ENCODE measurements around the gene RRAS.

Gene RRAS

GRCh38 chr19:49660338-49660961 is 20.5 kb upstream of the RRAS start:
- H3K27me3 ChIP-seq (ENCODE audit: low read depth, low read length): no peaks in the 10 kb centered on the region
- H3K9me3 ChIP-seq (ENCODE audit: control insufficient read depth in 1 of 2, low read length in 2 of 2): no peaks in the 10 kb centered on the region
- H3K27ac ChIP-seq (ENCODE audit: low read length): no peak overlapping the region
- no peak overlapping the region for H3K4me3 ChIP-seq (ENCODE audit: low read depth in 1 of 2, low read length in 2 of 2)
- H3K36me3 ChIP-seq (ENCODE audit: control insufficient read depth in 1 of 2, insufficient read depth in 2 of 2, low read length in 2 of 2): peaks cover 42 to 70% of the 10 kb centered on the region in 2 donors
- H3K4me1 ChIP-seq (ENCODE audit: control insufficient read depth in 1 of 2, insufficient read depth in 2 of 2, low read length in 2 of 2): peaks cover 0 to 11% of the 10 kb centered on the region in 2 donors

- peaks cover 52 to 86% of the 10 kb centered on the region in 2 donors for H3K36me3 ChIP-seq (ENCODE audit: control insufficient read depth in 1 of 2, insufficient read depth in 2 of 2, low read length in 2 of 2)
- peaks cover 0 to 5% of the 10 kb centered on the region in 2 donors for H3K4me1 ChIP-seq (ENCODE audit: control insufficient read depth in 1 of 2, insufficient read depth in 2 of 2, low read length in 2 of 2)
- no peak overlapping the region for H3K4me3 ChIP-seq (ENCODE audit: low read depth in 1 of 2, low read length in 2 of 2)
- H3K27ac ChIP-seq (ENCODE audit: low read length): no peak overlapping the region
- H3K9me3 ChIP-seq (ENCODE audit: control insufficient read depth in 1 of 2, low read length in 2 of 2): no peaks in the 10 kb centered on the region
- H3K27me3 ChIP-seq (ENCODE audit: low read depth, low read length): no peaks in the 10 kb centered on the region
Measured at GRCh38 chr19:49658566-49659442, 18.9 kb upstream of the RRAS start.

- Histone ChIP-seq H3K36me3 (ENCODE audit: control insufficient read depth in 1 of 2, insufficient read depth in 2 of 2, low read length in 2 of 2) (peaks cover 52 to 92% of the 10 kb centered on the region in 2 donors), H3K27me3 (ENCODE audit: low read depth, low read length) (no peaks in the 10 kb centered on the region), H3K4me1 (ENCODE audit: control insufficient read depth in 1 of 2, insufficient read depth in 2 of 2, low read length in 2 of 2) (no peaks in the 10 kb centered on the region), H3K27ac (ENCODE audit: low read length) (no peak overlapping the region), H3K4me3 (ENCODE audit: low read depth in 1 of 2, low read length in 2 of 2) (no peak overlapping the region), H3K9me3 (ENCODE audit: control insufficient read depth in 1 of 2, low read length in 2 of 2) (no peaks in the 10 kb centered on the region)
Measured at GRCh38 chr19:49658139-49658517, 18.2 kb upstream of the RRAS start.

GRCh38 chr19:49657493-49658138 is 17.7 kb upstream of the RRAS start:
- H3K27ac ChIP-seq (ENCODE audit: low read length): no peak overlapping the region
- no peak overlapping the region for H3K4me3 ChIP-seq (ENCODE audit: low read depth in 1 of 2, low read length in 2 of 2)
- H3K4me1 ChIP-seq (ENCODE audit: control insufficient read depth in 1 of 2, insufficient read depth in 2 of 2, low read length in 2 of 2): no peaks in the 10 kb centered on the region
- H3K9me3 ChIP-seq (ENCODE audit: control insufficient read depth in 1 of 2, low read length in 2 of 2): no peaks in the 10 kb centered on the region
- H3K36me3 ChIP-seq (ENCODE audit: control insufficient read depth in 1 of 2, insufficient read depth in 2 of 2, low read length in 2 of 2): peaks cover 52 to 93% of the 10 kb centered on the region in 2 donors
- H3K27me3 ChIP-seq (ENCODE audit: low read depth, low read length): no peaks in the 10 kb centered on the region

- peaks cover 48 to 90% of the 10 kb centered on the region in 2 donors for H3K36me3 ChIP-seq (ENCODE audit: control insufficient read depth in 1 of 2, insufficient read depth in 2 of 2, low read length in 2 of 2)
- H3K4me3 ChIP-seq (ENCODE audit: low read depth in 1 of 2, low read length in 2 of 2): no peak overlapping the region
- H3K27ac ChIP-seq (ENCODE audit: low read length): no peak overlapping the region
- H3K4me1 ChIP-seq (ENCODE audit: control insufficient read depth in 1 of 2, insufficient read depth in 2 of 2, low read length in 2 of 2): no peaks in the 10 kb centered on the region
- no peaks in the 10 kb centered on the region for H3K27me3 ChIP-seq (ENCODE audit: low read depth, low read length)
- H3K9me3 ChIP-seq (ENCODE audit: control insufficient read depth in 1 of 2, low read length in 2 of 2): no peaks in the 10 kb centered on the region
Measured at GRCh38 chr19:49656456-49657109, 16.6 kb upstream of the RRAS start.

GRCh38 chr19:49655570-49656455 is 15.9 kb upstream of the RRAS start:
- no peaks in the 10 kb centered on the region for H3K9me3 ChIP-seq (ENCODE audit: control insufficient read depth in 1 of 2, low read length in 2 of 2)
- no peaks in the 10 kb centered on the region for H3K4me1 ChIP-seq (ENCODE audit: control insufficient read depth in 1 of 2, insufficient read depth in 2 of 2, low read length in 2 of 2)
- H3K27me3 ChIP-seq (ENCODE audit: low read depth, low read length): no peaks in the 10 kb centered on the region
- peaks cover 44 to 89% of the 10 kb centered on the region in 2 donors for H3K36me3 ChIP-seq (ENCODE audit: control insufficient read depth in 1 of 2, insufficient read depth in 2 of 2, low read length in 2 of 2)
- no peak overlapping the region for H3K4me3 ChIP-seq (ENCODE audit: low read depth in 1 of 2, low read length in 2 of 2)
- H3K27ac ChIP-seq (ENCODE audit: low read length): no peak overlapping the region

GRCh38 chr19:49654581-49654980 is 14.6 kb upstream of the RRAS start:
- Histone ChIP-seq H3K4me1 (ENCODE audit: control insufficient read depth in 1 of 2, insufficient read depth in 2 of 2, low read length in 2 of 2) (no peaks in the 10 kb centered on the region), H3K4me3 (ENCODE audit: low read depth in 1 of 2, low read length in 2 of 2) (no peak overlapping the region), H3K36me3 (ENCODE audit: control insufficient read depth in 1 of 2, insufficient read depth in 2 of 2, low read length in 2 of 2) (peaks cover 54 to 90% of the 10 kb centered on the region in 2 donors), H3K27ac (ENCODE audit: low read length) (no peak overlapping the region), H3K27me3 (ENCODE audit: low read depth, low read length) (no peaks in the 10 kb centered on the region), H3K9me3 (ENCODE audit: control insufficient read depth in 1 of 2, low read length in 2 of 2) (no peaks in the 10 kb centered on the region)

GRCh38 chr19:49653466-49653806 is 13.5 kb upstream of the RRAS start:
- Histone ChIP-seq H3K4me1 (ENCODE audit: control insufficient read depth in 1 of 2, insufficient read depth in 2 of 2, low read length in 2 of 2) (no peaks in the 10 kb centered on the region), H3K36me3 (ENCODE audit: control insufficient read depth in 1 of 2, insufficient read depth in 2 of 2, low read length in 2 of 2) (peaks cover 47 to 86% of the 10 kb centered on the region in 2 donors), H3K27ac (ENCODE audit: low read length) (no peak overlapping the region), H3K9me3 (ENCODE audit: control insufficient read depth in 1 of 2, low read length in 2 of 2) (no peaks in the 10 kb centered on the region), H3K27me3 (ENCODE audit: low read depth, low read length) (no peaks in the 10 kb centered on the region), H3K4me3 (ENCODE audit: low read depth in 1 of 2, low read length in 2 of 2) (no peak overlapping the region)

- Histone ChIP-seq H3K36me3 (ENCODE audit: control insufficient read depth in 1 of 2, insufficient read depth in 2 of 2, low read length in 2 of 2) (peaks cover 45 to 79% of the 10 kb centered on the region in 2 donors), H3K27ac (ENCODE audit: low read length) (no peak overlapping the region), H3K9me3 (ENCODE audit: control insufficient read depth in 1 of 2, low read length in 2 of 2) (no peaks in the 10 kb centered on the region), H3K4me3 (ENCODE audit: low read depth in 1 of 2, low read length in 2 of 2) (no peak overlapping the region), H3K4me1 (ENCODE audit: control insufficient read depth in 1 of 2, insufficient read depth in 2 of 2, low read length in 2 of 2) (no peaks in the 10 kb centered on the region), H3K27me3 (ENCODE audit: low read depth, low read length) (no peaks in the 10 kb centered on the region)
Measured at GRCh38 chr19:49652551-49653465, 12.9 kb upstream of the RRAS start.
